ELF-1 (cell line): Measurements from ENCODE around the gene MRTFA.
"Not testable (repeated sequence)": the region's sequence is repeated elsewhere in the genome, so short reads cannot be mapped to it uniquely, and the experiment has no call there.

ENCODE experiments used
- DNase-seq: peaks from one replicate; pipeline ENCODE4 v3.0.0-alpha.2; 2016; ENCODE audit warnings: low read depth, low spot score

MRTFA gene

GRCh38 chr22:40521046-40521445 lies 115.5 kb downstream of the MRTFA start:
- DNase-seq: no peak

- no peak for DNase-seq
These were observed 116.0 kb downstream of the MRTFA start for GRCh38 chr22:40520562-40520961.

GRCh38 chr22:40519948-40520331 lies 116.6 kb downstream of the MRTFA start:
- DNase-seq: no peak

- no peak for DNase-seq
These were observed 117.1 kb downstream of the MRTFA start for GRCh38 chr22:40519284-40519947.

- DNase-seq: no peak
These were observed 117.7 kb downstream of the MRTFA start for GRCh38 chr22:40518840-40519239.

GRCh38 chr22:40517631-40518030 lies 118.9 kb downstream of the MRTFA start:
- no peak for DNase-seq

GRCh38 chr22:40516416-40516815 lies 120.1 kb downstream of the MRTFA start:
- DNase-seq: no peak

- DNase-seq: no peak
These were observed 123.9 kb downstream of the MRTFA start for GRCh38 chr22:40512426-40513136.

- DNase-seq: no peak
These were observed 124.9 kb downstream of the MRTFA start for GRCh38 chr22:40511604-40512003.

GRCh38 chr22:40510631-40511364 lies 125.7 kb downstream of the MRTFA start:
- no peak for DNase-seq

- DNase-seq: peak; percentile 27
These were observed 127.0 kb downstream of the MRTFA start for GRCh38 chr22:40509401-40510134.

- not testable (repeated sequence) for DNase-seq
These were observed 128.5 kb downstream of the MRTFA start for GRCh38 chr22:40508046-40508445.

- no peak for DNase-seq
These were observed 129.0 kb downstream of the MRTFA start for GRCh38 chr22:40507491-40507890.

GRCh38 chr22:40506762-40507161 lies 129.8 kb downstream of the MRTFA start:
- DNase-seq: no peak

- no peak for DNase-seq
These were observed 132.0 kb downstream of the MRTFA start for GRCh38 chr22:40504285-40505249.

- no peak for DNase-seq
These were observed 133.6 kb downstream of the MRTFA start for GRCh38 chr22:40502919-40503318.

- not testable (repeated sequence) for DNase-seq
These were observed 136.1 kb downstream of the MRTFA start for GRCh38 chr22:40500465-40500786.

GRCh38 chr22:40499209-40499623 lies 137.3 kb downstream of the MRTFA start:
- DNase-seq: peak; percentile 34

GRCh38 chr22:40498420-40499208 lies 137.9 kb downstream of the MRTFA start:
- DNase-seq: peak; percentile 80

- DNase-seq: no peak
These were observed 143.1 kb downstream of the MRTFA start for GRCh38 chr22:40493441-40493840.
